ENCODE data around the gene RNLS. TPM values are rescaled to one million over a fixed set of nuclear protein-coding genes. Genes with fewer than 3 reads are reported as not detected.
"Not testable (repeated sequence)": the region's sequence is repeated elsewhere in the genome, so short reads cannot be mapped to it uniquely, and the experiment has no call there.

The RNLS gene
- total RNA-seq, 1 donor from 2014 or later: 4.4 TPM

- H3K27ac Mint-ChIP-seq (ENCODE audit: unreplicated experiment): no peak overlapping the region
- H3K4me3 Mint-ChIP-seq (ENCODE audit: unreplicated experiment): no peak overlapping the region
These were observed 294.6 kb downstream of the RNLS start for GRCh38 chr10:88288320-88289059.

GRCh38 chr10:88286030-88286429 is 297.1 kb downstream of the RNLS start:
- Mint-ChIP-seq H3K36me3 (ENCODE audit: unreplicated experiment) (no peaks in the 10 kb centered on the region), H3K4me3 (ENCODE audit: unreplicated experiment) (no peak overlapping the region), H3K4me1 (ENCODE audit: low read depth, unreplicated experiment) (peaks cover 6% of the 10 kb centered on the region), H3K27ac (ENCODE audit: unreplicated experiment) (no peak overlapping the region), H3K9me3 (ENCODE audit: unreplicated experiment) (no peaks in the 10 kb centered on the region), H3K27me3 (ENCODE audit: unreplicated experiment) (no peaks in the 10 kb centered on the region)
- DNase-seq: no peak
- no peak for TF ChIP-seq CTCF (IDR thresholded peaks at IDR 0.05; ENCODE audit: partially characterized antibody, unreplicated experiment)

More at GRCh38 chr10:88288320-88289059, 294.6 kb downstream of the RNLS start:
- no peaks in the 10 kb centered on the region for H3K36me3 Mint-ChIP-seq (ENCODE audit: unreplicated experiment)
- H3K9me3 Mint-ChIP-seq (ENCODE audit: unreplicated experiment): no peaks in the 10 kb centered on the region
- TF ChIP-seq CTCF (IDR thresholded peaks at IDR 0.05; ENCODE audit: partially characterized antibody, unreplicated experiment): no peak
- DNase-seq: no peak
- H3K4me1 Mint-ChIP-seq (ENCODE audit: low read depth, unreplicated experiment): no peaks in the 10 kb centered on the region
- no peaks in the 10 kb centered on the region for H3K27me3 Mint-ChIP-seq (ENCODE audit: unreplicated experiment)

DNA sequence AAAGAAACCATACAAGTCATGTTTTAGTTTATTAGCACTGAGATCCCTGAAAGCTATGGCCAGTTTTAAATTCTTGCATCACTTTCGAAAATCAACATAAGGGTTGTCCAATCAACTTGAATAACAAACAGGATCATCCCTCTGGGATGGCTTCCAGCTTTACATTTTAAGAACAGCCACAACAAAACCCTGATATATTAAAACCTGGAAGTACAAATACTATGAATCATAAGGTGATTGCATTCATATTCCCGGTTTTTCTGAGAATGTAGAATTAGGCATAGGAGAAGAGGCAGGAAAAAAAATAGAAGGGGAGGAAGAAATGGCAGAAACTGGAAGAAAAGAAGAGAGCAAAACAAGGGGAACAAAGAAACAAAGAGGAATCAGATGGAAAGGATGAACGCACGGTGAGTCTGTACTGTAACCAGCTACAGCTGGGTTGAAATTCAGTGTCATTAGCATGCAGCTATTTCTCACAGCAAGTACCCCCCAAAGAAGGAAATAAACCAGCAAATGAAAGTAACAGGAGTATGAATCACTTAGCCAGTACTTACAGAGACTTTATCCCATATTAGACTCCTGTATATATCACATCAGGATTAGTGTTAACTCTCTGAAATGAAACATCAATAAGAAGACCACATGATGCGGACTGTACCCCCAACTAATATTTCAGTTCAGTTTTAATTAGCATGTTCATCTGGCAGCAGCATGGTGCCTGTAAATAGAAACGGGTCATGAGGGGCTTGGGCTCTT is 301.3 kb downstream of the RNLS start:
- Mint-ChIP-seq H3K27me3 (ENCODE audit: unreplicated experiment) (no peaks in the 10 kb centered on the region), H3K27ac (ENCODE audit: unreplicated experiment) (no peak overlapping the region), H3K4me1 (ENCODE audit: low read depth, unreplicated experiment) (peaks cover 6% of the 10 kb centered on the region), H3K4me3 (ENCODE audit: unreplicated experiment) (no peak overlapping the region), H3K9me3 (ENCODE audit: unreplicated experiment) (no peaks in the 10 kb centered on the region), H3K36me3 (ENCODE audit: unreplicated experiment) (no peaks in the 10 kb centered on the region)
- no peak for DNase-seq
- TF ChIP-seq CTCF (IDR thresholded peaks at IDR 0.05; ENCODE audit: partially characterized antibody, unreplicated experiment): no peak

- Mint-ChIP-seq H3K36me3 (ENCODE audit: unreplicated experiment) (no peaks in the 10 kb centered on the region), H3K27ac (ENCODE audit: unreplicated experiment) (no peak overlapping the region), H3K4me1 (ENCODE audit: low read depth, unreplicated experiment) (peaks cover 6% of the 10 kb centered on the region), H3K9me3 (ENCODE audit: unreplicated experiment) (no peaks in the 10 kb centered on the region), H3K4me3 (ENCODE audit: unreplicated experiment) (no peak overlapping the region), H3K27me3 (ENCODE audit: unreplicated experiment) (no peaks in the 10 kb centered on the region)
- TF ChIP-seq CTCF (IDR thresholded peaks at IDR 0.05; ENCODE audit: partially characterized antibody, unreplicated experiment): no peak
- DNase-seq: no peak
These were observed 302.6 kb downstream of the RNLS start for GRCh38 chr10:88280518-88280917.

DNA sequence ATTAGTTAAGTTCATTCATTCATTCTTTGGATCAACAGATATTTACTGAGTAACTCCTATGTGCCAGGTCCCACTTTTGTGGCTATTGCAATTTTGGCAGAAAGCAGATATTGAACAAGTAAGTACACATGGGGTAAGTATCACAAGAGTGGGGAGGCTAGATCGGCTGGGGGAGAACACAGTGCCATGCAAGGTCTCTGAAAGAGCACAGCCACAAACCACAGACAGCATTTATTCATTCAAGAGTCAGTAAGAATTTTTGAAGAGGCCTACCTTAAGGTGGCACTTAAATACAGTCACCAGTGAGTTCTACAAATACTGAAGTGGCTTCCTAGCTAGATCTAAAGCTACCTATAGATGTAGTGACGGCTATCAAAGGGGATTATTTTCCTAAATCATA is 304.2 kb downstream of the RNLS start:
- Mint-ChIP-seq H3K4me1 (ENCODE audit: low read depth, unreplicated experiment) (peaks cover 6% of the 10 kb centered on the region), H3K36me3 (ENCODE audit: unreplicated experiment) (no peaks in the 10 kb centered on the region), H3K27ac (ENCODE audit: unreplicated experiment) (no peak overlapping the region), H3K27me3 (ENCODE audit: unreplicated experiment) (no peaks in the 10 kb centered on the region), H3K9me3 (ENCODE audit: unreplicated experiment) (no peaks in the 10 kb centered on the region), H3K4me3 (ENCODE audit: unreplicated experiment) (no peak overlapping the region)
- no peak for DNase-seq
- TF ChIP-seq CTCF (IDR thresholded peaks at IDR 0.05; ENCODE audit: partially characterized antibody, unreplicated experiment): no peak

- H3K27me3 Mint-ChIP-seq (ENCODE audit: unreplicated experiment); DNase-seq; H3K36me3 Mint-ChIP-seq (ENCODE audit: unreplicated experiment); H3K4me3 Mint-ChIP-seq (ENCODE audit: unreplicated experiment); H3K4me1 Mint-ChIP-seq (ENCODE audit: low read depth, unreplicated experiment); H3K9me3 Mint-ChIP-seq (ENCODE audit: unreplicated experiment); H3K27ac Mint-ChIP-seq (ENCODE audit: unreplicated experiment): not testable (repeated sequence)
These were observed 306.2 kb downstream of the RNLS start for GRCh38 chr10:88276945-88277344.
